OCI-LY3 (cell line): Measurements from ENCODE around the gene SHANK2.

Experiments
- CTCF ChIP-seq: fragments of 200-600, 300-600 bp; sonication (generic); IDR thresholded peaks from 2 replicates; pipeline ENCODE4 v1.5.1; 2014; ENCODE audit warnings: antibody characterized with exemption, low read length, low read depth
- EZH2phosphoT487 ChIP-seq: fragments of 200-600 bp; shearing (Covaris generic); IDR thresholded peaks from 2 replicates; pipeline ENCODE4 v1.6.1; 2018; ENCODE audit warnings: antibody characterized with exemption, mixed run types, low read depth

DNA sequence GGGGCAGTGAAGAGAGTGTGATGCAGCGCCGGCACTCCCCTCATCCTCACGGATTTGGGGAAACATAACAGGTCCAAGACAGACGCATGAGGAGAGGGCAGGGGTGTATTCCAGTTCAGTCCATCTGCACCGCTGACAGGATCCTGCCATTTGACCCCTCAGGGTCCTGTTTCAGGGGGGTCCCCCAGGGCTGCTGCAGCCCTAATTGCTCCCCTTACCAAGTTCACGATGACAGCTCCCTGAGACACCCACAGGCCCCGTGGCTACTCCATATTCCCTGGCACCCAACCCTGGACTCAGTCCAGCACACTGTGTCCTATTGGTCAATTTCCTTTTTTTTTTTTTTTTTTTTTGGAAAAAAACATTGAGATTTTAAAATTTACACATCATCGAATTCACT is 41.5 kb downstream of the SHANK2 start:
- no peak for TF ChIP-seq CTCF
- TF ChIP-seq EZH2phosphoT487 = no peak
